OCI-LY3 (cell line): ENCODE measurements around the gene CTBS.

ENCODE experiments used
- H2AFZ ChIP-seq: fragments of 200-600, 300-600 bp; shearing (Covaris generic); 2 replicates; pipeline ENCODE4 v1.6.0; 2014; ENCODE audit warnings: antibody characterized with exemption, low read depth, low read length
- H3K27ac ChIP-seq: fragments of 200-600, 300-600 bp; sonication (generic); 2 replicates; pipeline ENCODE4 v1.5.1; 2014; ENCODE audit warnings: mild to moderate bottlenecking, low read length, moderate library complexity, mixed read lengths
- H3K27me3 ChIP-seq: fragments of 200-600, 300-600 bp; sonication (generic); 2 replicates; pipeline ENCODE4 v1.6.1; 2014; ENCODE audit warnings: low read depth, low read length, mixed read lengths
- H3K36me3 ChIP-seq: fragments of 200-600, 300-600 bp; sonication (generic); replicated peaks from 2 replicates; pipeline ENCODE3; 2014; ENCODE audit warnings: low read depth, low read length, mixed read lengths
- H3K4me1 ChIP-seq: fragments of 300-600, 200-600 bp; sonication (generic); 2 replicates; pipeline ENCODE4 v1.6.1; 2014; ENCODE audit warnings: low read length, mixed read lengths
- H3K4me2 ChIP-seq: fragments of 200-600, 300-600 bp; sonication (generic); 2 replicates; pipeline ENCODE4 v1.6.1; 2014; ENCODE audit warnings: low read length, mixed read lengths
- H3K4me3 ChIP-seq: fragments of 300-600, 200-600 bp; sonication (generic); 2 replicates; pipeline ENCODE4 v1.5.1; 2014; ENCODE audit warnings: antibody characterized with exemption, mild to moderate bottlenecking, low read length, moderate library complexity
- H3K79me2 ChIP-seq: fragments of 300-600, 200-600 bp; shearing (Covaris generic); 2 replicates; pipeline ENCODE4 v1.6.1; 2014; ENCODE audit warnings: mild to moderate bottlenecking, low read length, mixed read lengths
- H3K9ac ChIP-seq: fragments of 300-600, 200-600 bp; shearing (Covaris generic); 2 replicates; pipeline ENCODE4 v1.6.0; 2014; ENCODE audit warnings: mild to moderate bottlenecking, low read length, moderate library complexity
- H3K9me3 ChIP-seq: fragments of 200-600, 300-600 bp; shearing (Covaris generic); 2 replicates; pipeline ENCODE4 v1.6.1; 2014; ENCODE audit warnings: low read length, mixed read lengths; ENCODE audit not compliant: insufficient read depth
- H4K20me1 ChIP-seq: fragments of 200-600, 300-600 bp; sonication (generic); 2 replicates; pipeline ENCODE4 v1.6.1; 2016; ENCODE audit warnings: low read length, mixed read lengths; ENCODE audit not compliant: insufficient read depth
- CTCF ChIP-seq: fragments of 200-600, 300-600 bp; sonication (generic); IDR thresholded peaks from 2 replicates; pipeline ENCODE4 v1.5.1; 2014; ENCODE audit warnings: antibody characterized with exemption, low read length, low read depth
- EZH2phosphoT487 ChIP-seq: fragments of 200-600 bp; shearing (Covaris generic); IDR thresholded peaks from 2 replicates; pipeline ENCODE4 v1.6.1; 2018; ENCODE audit warnings: antibody characterized with exemption, mixed run types, low read depth

CTBS gene

GRCh38 chr1:84571150-84571535 is 3.1 kb downstream of the CTBS start:
- Histone ChIP-seq H4K20me1 (no peaks in the 10 kb centered on the region), H3K36me3 (peaks cover 25% of the 10 kb centered on the region), H3K9me3 (no peaks in the 10 kb centered on the region), H3K79me2 (peaks cover 18% of the 10 kb centered on the region), H3K4me3 (no peak overlapping the region), H3K9ac (no peak overlapping the region), H2AFZ (no peak overlapping the region), H3K4me2 (no peak overlapping the region), H3K4me1 (peaks cover 12% of the 10 kb centered on the region), H3K27ac (no peak overlapping the region), H3K27me3 (no peaks in the 10 kb centered on the region)
- TF ChIP-seq EZH2phosphoT487 = no peak
- no peak for TF ChIP-seq CTCF

GRCh38 chr1:84570436-84571149 is 3.6 kb downstream of the CTBS start:
- TF ChIP-seq EZH2phosphoT487 = no peak
- no peak for TF ChIP-seq CTCF
- H3K4me2 ChIP-seq = no peak overlapping the region

GRCh38 chr1:84569216-84569615 is 5.0 kb downstream of the CTBS start:
- no peak overlapping the region for H3K9ac ChIP-seq
- H3K9me3 ChIP-seq = no peaks in the 10 kb centered on the region
- no peak overlapping the region for H3K4me3 ChIP-seq
- H3K27ac ChIP-seq = no peak overlapping the region
- no peak overlapping the region for H2AFZ ChIP-seq
- H4K20me1 ChIP-seq = no peaks in the 10 kb centered on the region
- H3K4me1 ChIP-seq = peaks cover 12% of the 10 kb centered on the region
- H3K4me2 ChIP-seq = no peak overlapping the region
- no peak for TF ChIP-seq CTCF
- TF ChIP-seq EZH2phosphoT487 = no peak
- peaks cover 29% of the 10 kb centered on the region for H3K36me3 ChIP-seq
- H3K79me2 ChIP-seq = peaks cover 18% of the 10 kb centered on the region
- H3K27me3 ChIP-seq = no peaks in the 10 kb centered on the region

More at GRCh38 chr1:84570436-84571149, 3.6 kb downstream of the CTBS start:
- Histone ChIP-seq H3K27me3 (no peaks in the 10 kb centered on the region), H3K9me3 (no peaks in the 10 kb centered on the region), H2AFZ (no peak overlapping the region), H3K4me3 (no peak overlapping the region), H3K4me1 (peaks cover 12% of the 10 kb centered on the region), H3K9ac (no peak overlapping the region), H3K27ac (no peak overlapping the region), H4K20me1 (no peaks in the 10 kb centered on the region), H3K79me2 (peaks cover 18% of the 10 kb centered on the region), H3K36me3 (peaks cover 25% of the 10 kb centered on the region)

GRCh38 chr1:84550826-84551225 is 23.4 kb downstream of the CTBS start:
- Histone ChIP-seq H4K20me1 (no peaks in the 10 kb centered on the region), H2AFZ (no peak overlapping the region), H3K4me1 (no peaks in the 10 kb centered on the region), H3K36me3 (no peaks in the 10 kb centered on the region), H3K79me2 (no peaks in the 10 kb centered on the region), H3K9ac (no peak overlapping the region), H3K4me3 (no peak overlapping the region), H3K27ac (no peak overlapping the region), H3K9me3 (no peaks in the 10 kb centered on the region), H3K4me2 (no peak overlapping the region), H3K27me3 (no peaks in the 10 kb centered on the region)
- TF ChIP-seq CTCF (no peak), EZH2phosphoT487 (no peak)
